Measurements from ENCODE around the gene BAX. TPM values are rescaled to one million over a fixed set of nuclear protein-coding genes. Genes with fewer than 3 reads are reported as not detected.
"Not testable (repeated sequence)": the region's sequence is repeated elsewhere in the genome, so short reads cannot be mapped to it uniquely, and the experiment has no call there.

The BAX gene
- total RNA-seq, 1 donor from 2014 or later: 127 TPM

DNA sequence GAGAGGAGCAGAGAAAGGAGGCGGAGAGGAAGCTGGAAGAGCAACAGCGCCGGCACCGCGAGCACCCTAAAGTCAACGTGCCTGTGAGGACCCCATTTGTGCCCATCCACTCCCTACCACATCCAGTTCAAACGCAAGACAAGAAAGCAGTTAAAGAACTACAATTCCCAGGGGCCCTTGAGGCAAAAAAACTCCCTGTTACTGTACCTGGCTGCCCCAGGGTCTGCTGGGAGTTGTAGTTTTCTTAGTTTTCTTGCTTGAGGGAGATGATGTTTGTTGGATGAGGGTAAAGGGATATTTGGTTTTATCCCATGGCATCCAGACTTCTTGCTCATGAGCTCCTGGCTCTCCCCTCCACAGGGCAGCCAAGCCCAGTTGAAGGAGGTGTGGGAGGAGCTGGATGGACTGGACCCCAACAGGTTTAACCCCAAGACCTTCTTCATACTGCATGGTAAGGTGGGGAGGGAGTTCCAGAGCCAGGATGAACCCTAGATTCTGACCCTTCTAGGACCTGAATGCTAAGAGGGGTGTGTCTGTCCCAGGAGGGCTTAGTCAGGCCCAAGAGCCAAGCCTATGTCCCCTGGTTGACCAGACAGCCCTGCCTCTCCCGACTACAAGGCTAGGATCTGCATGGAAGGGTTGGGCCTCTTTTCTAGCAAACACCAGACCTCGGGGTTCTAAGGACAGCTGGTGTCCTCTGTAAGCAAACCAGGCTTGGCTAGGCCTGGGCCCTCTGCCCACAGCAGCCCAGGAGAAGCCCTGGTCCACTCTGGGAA lies 41.4 kb upstream of the BAX start:
- ATAC-seq: no peak
- Histone ChIP-seq H3K4me3 (no peak overlapping the region), H3K27ac (no peak overlapping the region), H3K4me1 (peaks cover 9% of the 10 kb centered on the region), H3K9me3 (no peaks in the 10 kb centered on the region), H3K27me3 (no peaks in the 10 kb centered on the region), H3K36me3 (peaks cover 86% of the 10 kb centered on the region)
- TF ChIP-seq, protein P1, sequence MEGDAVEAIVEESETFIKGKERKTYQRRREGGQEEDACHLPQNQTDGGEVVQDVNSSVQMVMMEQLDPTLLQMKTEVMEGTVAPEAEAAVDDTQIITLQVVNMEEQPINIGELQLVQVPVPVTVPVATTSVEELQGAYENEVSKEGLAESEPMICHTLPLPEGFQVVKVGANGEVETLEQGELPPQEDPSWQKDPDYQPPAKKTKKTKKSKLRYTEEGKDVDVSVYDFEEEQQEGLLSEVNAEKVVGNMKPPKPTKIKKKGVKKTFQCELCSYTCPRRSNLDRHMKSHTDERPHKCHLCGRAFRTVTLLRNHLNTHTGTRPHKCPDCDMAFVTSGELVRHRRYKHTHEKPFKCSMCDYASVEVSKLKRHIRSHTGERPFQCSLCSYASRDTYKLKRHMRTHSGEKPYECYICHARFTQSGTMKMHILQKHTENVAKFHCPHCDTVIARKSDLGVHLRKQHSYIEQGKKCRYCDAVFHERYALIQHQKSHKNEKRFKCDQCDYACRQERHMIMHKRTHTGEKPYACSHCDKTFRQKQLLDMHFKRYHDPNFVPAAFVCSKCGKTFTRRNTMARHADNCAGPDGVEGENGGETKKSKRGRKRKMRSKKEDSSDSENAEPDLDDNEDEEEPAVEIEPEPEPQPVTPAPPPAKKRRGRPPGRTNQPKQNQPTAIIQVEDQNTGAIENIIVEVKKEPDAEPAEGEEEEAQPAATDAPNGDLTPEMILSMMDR (IDR thresholded peaks at IDR 0.05): no peak
- intact Hi-C loops (cut with DNase I): no loop called here
- no peak for DNase-seq

DNA sequence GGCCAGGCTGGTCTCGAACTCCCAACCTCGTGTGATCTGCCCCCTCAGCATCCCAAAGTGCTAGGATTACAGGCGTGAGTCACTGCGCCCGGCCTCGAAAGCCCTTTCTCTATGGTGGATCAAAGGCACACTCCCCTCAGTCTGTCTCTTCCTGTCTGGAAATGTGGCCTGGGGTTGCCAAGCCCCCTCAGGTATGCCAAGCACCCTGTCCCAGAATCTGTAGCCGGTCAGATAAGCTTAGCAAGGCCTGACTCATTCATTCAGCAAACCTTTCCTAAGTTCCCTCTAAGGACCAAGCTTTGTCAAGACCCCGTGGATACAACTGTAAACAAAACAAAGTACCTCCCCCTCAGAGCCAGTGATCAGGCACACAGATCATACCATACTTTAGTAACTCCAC lies 40.5 kb upstream of the BAX start:
- Histone ChIP-seq H3K27me3 (no peaks in the 10 kb centered on the region), H3K36me3 (peaks cover 90% of the 10 kb centered on the region), H3K27ac (no peak overlapping the region), H3K9me3 (no peaks in the 10 kb centered on the region), H3K4me3 (no peak overlapping the region), H3K4me1 (peaks cover 5% of the 10 kb centered on the region)
- no peak for DNase-seq
- ATAC-seq: no peak
- intact Hi-C loops (cut with DNase I): no loop called here
- TF ChIP-seq, protein P1 (IDR thresholded peaks at IDR 0.05): no peak

DNA sequence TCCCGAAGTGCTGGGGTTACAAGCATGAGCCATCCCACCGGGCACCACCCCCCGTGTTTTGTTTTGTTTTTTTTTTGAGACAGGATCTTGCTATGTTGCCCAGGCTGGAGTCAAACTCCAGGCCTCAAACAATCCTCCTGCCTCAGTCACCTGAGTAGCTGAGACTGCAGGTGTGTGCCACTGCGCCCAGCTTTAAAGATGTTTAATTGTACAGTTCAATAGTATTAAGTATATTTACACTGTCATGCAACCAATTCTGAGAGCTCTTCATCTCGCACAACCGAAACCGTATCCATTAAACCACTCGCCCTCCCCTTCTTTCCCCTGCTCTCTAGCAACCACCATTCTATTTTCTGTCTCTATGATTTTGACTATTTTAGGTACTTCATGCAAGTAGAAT lies 38.9 kb upstream of the BAX start:
- Histone ChIP-seq H3K4me1 (no peaks in the 10 kb centered on the region), H3K27ac (peak overlapping the region; percentile 26), H3K27me3 (no peaks in the 10 kb centered on the region), H3K4me3 (no peak overlapping the region), H3K9me3 (no peaks in the 10 kb centered on the region), H3K36me3 (peaks cover 88% of the 10 kb centered on the region)
- DNase-seq (no peak), ATAC-seq (peak; percentile 68)
- intact Hi-C loops (cut with DNase I): no loop called here
- TF ChIP-seq, protein P1 (IDR thresholded peaks at IDR 0.05): no peak

DNA sequence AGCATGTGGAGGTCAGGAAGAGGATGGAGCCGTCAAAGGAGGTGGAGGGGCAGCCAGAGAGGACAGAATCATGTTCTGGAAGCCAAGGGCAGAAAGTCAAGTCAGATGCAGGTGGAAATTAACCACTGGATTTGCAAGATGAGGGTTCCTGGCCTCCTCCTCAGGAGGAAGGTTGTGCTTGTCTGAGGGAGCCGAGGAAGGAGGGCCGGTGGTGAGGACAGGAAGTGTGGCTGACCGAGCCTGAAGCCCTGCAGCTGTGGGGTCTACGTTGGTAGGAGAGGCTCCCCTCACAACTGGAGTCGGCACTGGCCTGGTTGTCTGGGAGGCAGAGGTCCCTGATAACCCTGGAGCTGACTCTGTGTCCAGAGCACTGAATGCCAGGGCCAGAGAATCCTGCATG lies 36.6 kb upstream of the BAX start:
- TF ChIP-seq, protein P1 (IDR thresholded peaks at IDR 0.05): no peak
- Histone ChIP-seq H3K9me3 (no peaks in the 10 kb centered on the region), H3K27me3 (no peaks in the 10 kb centered on the region), H3K4me1 (no peaks in the 10 kb centered on the region), H3K27ac (no peak overlapping the region), H3K36me3 (peaks cover 86% of the 10 kb centered on the region), H3K4me3 (no peak overlapping the region)
- ATAC-seq (no peak), DNase-seq (no peak)
- intact Hi-C loops (cut with DNase I): no loop called here

DNA sequence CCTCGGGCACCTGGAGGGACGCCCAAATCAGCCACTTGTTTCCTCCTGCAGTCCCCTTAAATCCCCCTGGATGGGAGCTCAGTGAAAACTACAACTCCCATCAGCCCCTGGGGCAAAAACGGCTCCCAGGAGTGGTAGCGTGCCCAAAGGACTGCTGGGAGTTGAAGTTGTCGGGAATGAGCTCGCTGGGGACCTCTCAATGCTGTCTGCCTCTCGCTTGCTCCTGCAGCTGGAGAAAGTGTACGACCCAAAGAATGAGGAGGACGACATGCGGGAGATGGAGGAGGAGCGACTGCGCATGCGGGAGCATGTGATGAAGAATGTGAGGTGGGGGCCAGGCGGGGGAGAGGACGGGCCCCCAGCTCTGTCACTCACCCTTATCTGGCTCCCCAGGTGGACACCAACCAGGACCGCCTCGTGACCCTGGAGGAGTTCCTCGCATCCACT lies 35.9 kb upstream of the BAX start:
- H3K4me1 ChIP-seq: no peaks in the 10 kb centered on the region
- no peak overlapping the region for H3K27ac ChIP-seq
- ATAC-seq: peak; percentile 21
- TF ChIP-seq, protein P1 (IDR thresholded peaks at IDR 0.05): no peak
- no peak overlapping the region for H3K4me3 ChIP-seq
- intact Hi-C loops (cut with DNase I): no loop called here
- no peak for DNase-seq
- H3K9me3 ChIP-seq: no peaks in the 10 kb centered on the region
- H3K36me3 ChIP-seq: peaks cover 81% of the 10 kb centered on the region
- no peaks in the 10 kb centered on the region for H3K27me3 ChIP-seq

DNA sequence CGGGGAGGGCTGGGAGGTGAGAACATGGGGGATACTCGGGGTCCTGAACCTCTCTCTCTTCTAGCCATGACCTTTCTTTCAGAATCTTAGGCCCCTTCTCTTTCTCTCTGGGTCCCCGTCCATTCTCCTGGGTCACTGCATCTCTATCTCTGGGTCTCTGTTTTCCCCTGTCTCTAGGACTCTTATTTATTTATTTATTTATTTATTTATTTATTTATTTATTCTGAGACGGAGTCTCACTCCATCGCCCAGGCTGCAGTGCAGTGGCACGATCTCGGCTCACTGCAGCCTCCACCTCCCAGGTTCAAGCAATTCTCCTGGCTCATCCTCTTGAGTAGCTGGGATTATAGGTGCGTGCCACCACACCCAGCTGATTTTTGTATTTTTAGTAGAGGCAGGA lies 35.4 kb upstream of the BAX start:
- H3K27me3 ChIP-seq; H3K4me3 ChIP-seq; H3K4me1 ChIP-seq; DNase-seq; ATAC-seq; H3K27ac ChIP-seq; H3K9me3 ChIP-seq; intact Hi-C loops (cut with DNase I): not testable (repeated sequence)
- H3K36me3 ChIP-seq: peaks cover 76% of the 10 kb centered on the region

All from upper lobe of right lung (tissue), 1 donor.